Upper lobe of left lung (tissue), 6 donors: ENCODE data around the gene TMPRSS9. TPM values are rescaled to one million over a fixed set of nuclear protein-coding genes. Genes with fewer than 3 reads are reported as not detected.

Experiments
- ATAC-seq, 2 donors: fragments of 200-7000 bp; cut with Tn5 transposase; one replicate each; pipeline ENCODE4 v1.9.1; 2022; ENCODE audit warnings: mild to moderate bottlenecking in 2 of 2, moderate library complexity in 2 of 2; ENCODE audit not compliant: low FRiP score in 2 of 2
- DNase-seq, 2 donors: peaks; one replicate each; pipeline ENCODE4 v3.0.0-alpha.2; 2019 to 2020
- H3K27ac ChIP-seq, 4 donors: fragments of 200-600 bp; sonication (generic); one replicate each; pipeline ENCODE4 v1.5.1; 2016 to 2019
- H3K27me3 ChIP-seq, 4 donors: fragments of 200-600 bp; sonication (generic); one replicate each; pipeline ENCODE4 v1.5.1; 2017 to 2019
- H3K36me3 ChIP-seq, 4 donors: fragments of 200-600 bp; sonication (generic); one replicate each; pipeline ENCODE4 v1.5.1; 2016 to 2019
- H3K4me1 ChIP-seq, 4 donors: fragments of 200-600 bp; sonication (generic); one replicate each; pipeline ENCODE4 v1.5.1; 2018 to 2019
- H3K4me3 ChIP-seq, 4 donors: fragments of 200-600 bp; sonication (generic); one replicate each; pipeline ENCODE4 v1.5.1; 2017 to 2019; ENCODE audit warnings: mild to moderate bottlenecking in 2 of 4, moderate library complexity in 1 of 4
- H3K9me3 ChIP-seq, 4 donors: fragments of 200-600 bp; sonication (generic); one replicate each; pipeline ENCODE4 v1.5.1; 2018 to 2019
- CTCF ChIP-seq, 6 experiments: fragments of 450-650 bp in 4 of 6; fragments of 200-600 bp in 2 of 6; sonication (generic) in 2 of 6; IDR thresholded peaks; one replicate each; pipeline ENCODE4 v1.5.1; 2016 to 2019; ENCODE audit warnings: antibody characterized with exemption in 6 of 6
- EP300 ChIP-seq, 4 donors: sonication (generic); formaldehyde crosslinking; IDR thresholded peaks; one replicate each; pipeline ENCODE4 v1.5.1; 2017; ENCODE audit warnings: antibody characterized with exemption in 4 of 4, control low read depth in 2 of 4
- POLR2A ChIP-seq, 4 donors: fragments of 450-650 bp; IDR thresholded peaks; one replicate each; pipeline ENCODE4 v1.5.1; 2016 to 2017; ENCODE audit warnings: antibody characterized with exemption in 4 of 4, mild to moderate bottlenecking in 2 of 4
- POLR2AphosphoS5 ChIP-seq, 2 donors: sonication (generic); formaldehyde crosslinking; IDR thresholded peaks; one replicate each; pipeline ENCODE4 v1.5.1; 2017; ENCODE audit warnings: antibody characterized with exemption in 2 of 2
- WGBS, 2 donors: methylation state at CpG; one replicate each; pipeline ENCODE4 v1.1.5; 2017 to 2018; 5-methylcytosine and 5-hydroxymethylcytosine counted together
- total RNA-seq, 6 donors: library from RNA; depleted of rRNA in 4 of 6; stranded (reverse); fragments of >200 nt in 4 of 6; gene quantifications; one replicate each; pipeline versions ENCODE4 v1.1.0 to v1.2.1, GENCODE V29; 2016 to 2021
- donor health status: DM: no; HTN: no; CAD: no; lungs with moderate emphysema.
- donor health status: DM: no; HTN: yes; CAD: no; lungs with severe emphysema.

TMPRSS9 gene
- total RNA-seq, 6 donors from 2014 or later: 0.14 to 0.55 (median 0.26) TPM; not detected in 2

GRCh38 chr19:2417881-2418406 is 57.9 kb downstream of the TMPRSS9 start:
- no peak overlapping the region for H3K4me3 ChIP-seq
- H3K27ac ChIP-seq: no peak overlapping the region
- H3K27me3 ChIP-seq: no peaks in the 10 kb centered on the region
- no peak for TF ChIP-seq CTCF (IDR thresholded peaks at IDR 0.05)
- DNase-seq: no peak
- peaks cover 0 to 4% (median 1%) of the 10 kb centered on the region in 4 donors for H3K36me3 ChIP-seq
- peaks cover 0 to under 1% (median 0%) of the 10 kb centered on the region in 4 donors for H3K4me1 ChIP-seq
- no peak for ATAC-seq
- H3K9me3 ChIP-seq: no peaks in the 10 kb centered on the region
- 86 to 92% methylated on average over 12 to 13 of the region's 13 CpGs for WGBS, 2 donors

DNA sequence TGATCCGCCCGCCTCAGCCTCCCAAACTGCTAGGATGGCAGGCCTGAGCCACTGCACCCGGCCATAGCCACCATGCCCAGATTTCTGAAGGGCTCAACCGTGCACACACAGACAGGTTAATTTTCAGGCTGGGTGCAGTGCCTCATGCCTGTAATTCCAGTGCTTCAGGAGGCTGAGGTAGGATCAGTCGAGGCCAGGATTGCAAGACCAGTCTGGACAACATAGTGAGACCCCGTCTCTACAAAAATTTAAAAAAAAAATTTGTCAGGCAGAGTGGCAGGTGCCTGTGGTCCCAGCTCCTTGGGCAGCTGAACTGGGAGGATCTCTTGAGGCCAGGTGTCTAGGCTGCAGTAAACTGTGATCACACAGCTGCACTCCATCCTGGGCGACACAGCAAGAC is 59.7 kb downstream of the TMPRSS9 start:
- DNase-seq (no peak), ATAC-seq (no peak)
- Histone ChIP-seq H3K27ac (no peak overlapping the region), H3K9me3 (no peaks in the 10 kb centered on the region), H3K4me3 (no peak overlapping the region), H3K36me3 (peaks cover 0 to 15% (median 1%) of the 10 kb centered on the region in 4 donors), H3K27me3 (no peaks in the 10 kb centered on the region), H3K4me1 (peaks cover 0 to 9% (median 1%) of the 10 kb centered on the region in 4 donors)
- WGBS, 2 donors: 92 to 98% methylated on average over 7 of the region's 7 CpGs
- TF ChIP-seq CTCF (IDR thresholded peaks at IDR 0.05): no peak
- no peak for TF ChIP-seq EP300 (IDR thresholded peaks at IDR 0.05)
- TF ChIP-seq POLR2A (IDR thresholded peaks at IDR 0.05): no peak
- no peak for TF ChIP-seq POLR2AphosphoS5 (IDR thresholded peaks at IDR 0.05)

DNA sequence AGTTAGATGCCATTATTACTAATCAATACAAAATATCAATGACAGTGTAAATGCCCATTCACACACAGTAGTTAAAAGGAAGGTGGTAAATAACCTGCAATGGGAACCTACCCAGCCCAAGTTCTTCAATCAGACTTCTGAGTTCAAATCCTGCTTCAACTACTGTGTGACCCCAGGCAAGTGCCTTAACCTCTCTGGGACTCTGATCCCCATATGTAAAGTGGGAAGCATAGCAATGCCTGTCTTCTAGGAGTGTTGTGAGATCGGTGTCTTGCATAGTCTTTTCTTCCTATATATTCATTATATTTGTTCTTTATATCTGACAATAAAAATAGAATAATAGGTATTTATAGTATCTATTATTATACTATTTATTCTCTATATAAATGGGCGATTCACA is 60.4 kb downstream of the TMPRSS9 start:
- Histone ChIP-seq H3K27me3 (no peaks in the 10 kb centered on the region), H3K4me1 (peaks cover 2 to 16% (median 3%) of the 10 kb centered on the region in 4 donors), H3K27ac (no peak overlapping the region), H3K36me3 (peaks cover 0 to 16% (median 3%) of the 10 kb centered on the region in 4 donors), H3K9me3 (no peaks in the 10 kb centered on the region), H3K4me3 (no peak overlapping the region)
- no peak for DNase-seq
- no peak for TF ChIP-seq POLR2AphosphoS5 (IDR thresholded peaks at IDR 0.05)
- no peak for TF ChIP-seq CTCF (IDR thresholded peaks at IDR 0.05)
- TF ChIP-seq POLR2A (IDR thresholded peaks at IDR 0.05): no peak
- no peak for TF ChIP-seq EP300 (IDR thresholded peaks at IDR 0.05)
- no peak for ATAC-seq
- 92 to 95% methylated on average over 2 of the region's 2 CpGs for WGBS, 2 donors

DNA sequence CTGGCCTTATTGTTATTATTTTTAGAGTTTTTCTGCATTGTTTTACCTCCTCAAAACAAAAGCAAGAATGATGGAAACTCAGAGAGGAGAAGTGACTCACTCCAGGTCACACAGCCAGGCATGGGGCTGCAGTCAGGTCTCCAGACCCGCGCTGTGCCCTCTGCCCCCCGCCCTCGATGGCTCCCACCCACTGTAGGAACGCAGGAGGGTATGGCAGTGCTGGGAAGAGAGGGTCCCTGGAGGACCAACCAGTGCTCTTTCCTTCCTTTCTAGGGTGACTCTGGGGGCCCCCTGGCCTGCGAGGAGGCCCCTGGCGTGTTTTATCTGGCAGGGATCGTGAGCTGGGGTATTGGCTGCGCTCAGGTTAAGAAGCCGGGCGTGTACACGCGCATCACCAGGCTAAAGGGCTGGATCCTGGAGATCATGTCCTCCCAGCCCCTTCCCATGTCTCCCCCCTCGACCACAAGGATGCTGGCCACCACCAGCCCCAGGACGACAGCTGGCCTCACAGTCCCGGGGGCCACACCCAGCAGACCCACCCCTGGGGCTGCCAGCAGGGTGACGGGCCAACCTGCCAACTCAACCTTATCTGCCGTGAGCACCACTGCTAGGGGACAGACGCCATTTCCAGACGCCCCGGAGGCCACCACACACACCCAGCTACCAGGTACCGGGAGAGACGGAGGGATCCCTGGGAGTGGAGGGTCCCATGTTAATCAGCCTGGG is 61.7 kb downstream of the TMPRSS9 start:
- Histone ChIP-seq H3K27me3 (no peaks in the 10 kb centered on the region), H3K4me3 (no peak overlapping the region), H3K36me3 (peaks cover 0 to 16% (median 6%) of the 10 kb centered on the region in 4 donors), H3K9me3 (no peaks in the 10 kb centered on the region), H3K4me1 (peaks cover 13 to 29% (median 15%) of the 10 kb centered on the region in 4 donors), H3K27ac (no peak overlapping the region)
- no peak for TF ChIP-seq POLR2A (IDR thresholded peaks at IDR 0.05)
- no peak for TF ChIP-seq EP300 (IDR thresholded peaks at IDR 0.05)
- TF ChIP-seq POLR2AphosphoS5 (IDR thresholded peaks at IDR 0.05): no peak
- no peak for TF ChIP-seq CTCF (IDR thresholded peaks at IDR 0.05)
- ATAC-seq (no peak), DNase-seq (no peak)
- WGBS, 2 donors: 91 to 92% methylated on average over 10 to 20 of the region's 23 CpGs
